Measurements from ENCODE around the gene PLD4. TPM values are rescaled to one million over a fixed set of nuclear protein-coding genes. Genes with fewer than 3 reads are reported as not detected.
A peak's percentile ranks its signal among the peaks of the same experiment; 100 is the strongest.
"Not testable (repeated sequence)": the region's sequence is repeated elsewhere in the genome, so short reads cannot be mapped to it uniquely, and the experiment has no call there.

PLD4 gene, protein sequence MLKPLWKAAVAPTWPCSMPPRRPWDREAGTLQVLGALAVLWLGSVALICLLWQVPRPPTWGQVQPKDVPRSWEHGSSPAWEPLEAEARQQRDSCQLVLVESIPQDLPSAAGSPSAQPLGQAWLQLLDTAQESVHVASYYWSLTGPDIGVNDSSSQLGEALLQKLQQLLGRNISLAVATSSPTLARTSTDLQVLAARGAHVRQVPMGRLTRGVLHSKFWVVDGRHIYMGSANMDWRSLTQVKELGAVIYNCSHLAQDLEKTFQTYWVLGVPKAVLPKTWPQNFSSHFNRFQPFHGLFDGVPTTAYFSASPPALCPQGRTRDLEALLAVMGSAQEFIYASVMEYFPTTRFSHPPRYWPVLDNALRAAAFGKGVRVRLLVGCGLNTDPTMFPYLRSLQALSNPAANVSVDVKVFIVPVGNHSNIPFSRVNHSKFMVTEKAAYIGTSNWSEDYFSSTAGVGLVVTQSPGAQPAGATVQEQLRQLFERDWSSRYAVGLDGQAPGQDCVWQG
- total RNA-seq (2014; rRNA removed; shearing (Covaris generic)): not detected in 2 replicates

- DNase-seq (ENCODE audit: low spot score): no peak
Measured at GRCh38 chr14:104924421-104925213, at the start of gene PLD4. PLD4 (plus strand) TSS chr14:104924879; CDS start chr14:104927141, 2,262 bp downstream.

- DNase-seq (ENCODE audit: low spot score): no peak
Measured at GRCh38 chr14:104875412-104875751, 49.3 kb upstream of the PLD4 start.

GRCh38 chr14:104875811-104876210 is 48.9 kb upstream of the PLD4 start:
- no peak for DNase-seq (ENCODE audit: low spot score)

DNA sequence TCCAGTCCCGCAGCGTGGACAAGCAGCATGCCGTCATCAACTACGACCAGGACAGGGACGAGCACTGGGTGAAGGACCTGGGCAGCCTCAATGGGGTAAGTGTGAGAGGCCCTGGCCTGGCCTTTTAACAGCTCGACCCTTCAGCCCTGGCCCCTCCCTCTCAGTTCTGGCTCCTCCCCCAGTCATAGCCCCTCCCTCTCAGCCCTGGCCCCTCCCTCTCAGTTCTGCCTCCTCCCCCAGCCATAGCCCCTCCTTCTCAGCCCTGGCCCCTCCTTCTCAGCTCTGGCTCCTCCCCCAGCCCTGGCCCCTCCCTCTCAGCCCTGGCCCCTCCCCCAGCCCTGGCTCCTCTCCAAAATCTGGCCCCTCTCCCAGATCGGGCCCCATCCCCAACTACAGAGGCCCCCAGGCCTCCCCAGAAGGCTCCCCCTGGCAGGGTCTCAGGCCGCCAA is 48.4 kb upstream of the PLD4 start:
- peak; percentile 70 for DNase-seq (ENCODE audit: low spot score)

- no peak for DNase-seq (ENCODE audit: low spot score)
Measured at GRCh38 chr14:104877066-104877805, 47.4 kb upstream of the PLD4 start.

DNA sequence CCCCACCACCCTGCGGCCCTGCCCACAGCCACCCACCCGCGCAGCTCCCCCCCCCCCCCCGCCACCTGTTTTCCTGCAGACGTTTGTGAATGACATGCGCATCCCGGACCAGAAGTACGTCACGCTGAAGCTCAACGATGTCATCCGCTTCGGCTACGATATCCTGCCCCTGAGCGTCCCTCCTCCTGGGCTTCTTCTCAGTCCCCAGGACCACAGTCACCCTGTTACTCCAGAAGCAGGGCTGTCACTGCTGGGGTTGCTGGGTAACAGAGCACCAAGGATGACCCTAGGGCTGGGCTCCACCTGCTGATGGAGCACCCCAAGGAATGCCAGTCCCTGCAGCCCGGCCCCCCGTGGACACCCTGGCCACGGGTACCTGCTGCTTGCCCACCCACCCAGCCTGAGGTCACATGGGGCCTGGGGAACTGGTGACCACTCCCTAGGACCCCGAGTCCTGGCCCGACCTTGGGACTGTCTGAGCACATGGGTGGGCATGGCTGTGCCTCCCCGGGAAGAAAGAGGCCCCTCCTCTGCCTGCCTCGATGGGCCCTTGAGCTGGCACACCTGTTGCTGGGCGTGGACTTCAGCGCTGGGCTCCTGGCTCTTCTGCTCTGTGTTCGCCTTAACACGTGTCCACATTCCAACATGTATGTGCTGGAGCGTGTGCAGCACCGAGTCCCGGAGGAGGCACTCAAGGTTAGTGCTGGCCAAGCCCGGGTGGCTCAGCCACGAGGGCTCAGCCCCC is 46.7 kb upstream of the PLD4 start:
- DNase-seq (ENCODE audit: low spot score): no peak

GRCh38 chr14:104878582-104878981 is 46.1 kb upstream of the PLD4 start:
- DNase-seq (ENCODE audit: low spot score): no peak

DNA sequence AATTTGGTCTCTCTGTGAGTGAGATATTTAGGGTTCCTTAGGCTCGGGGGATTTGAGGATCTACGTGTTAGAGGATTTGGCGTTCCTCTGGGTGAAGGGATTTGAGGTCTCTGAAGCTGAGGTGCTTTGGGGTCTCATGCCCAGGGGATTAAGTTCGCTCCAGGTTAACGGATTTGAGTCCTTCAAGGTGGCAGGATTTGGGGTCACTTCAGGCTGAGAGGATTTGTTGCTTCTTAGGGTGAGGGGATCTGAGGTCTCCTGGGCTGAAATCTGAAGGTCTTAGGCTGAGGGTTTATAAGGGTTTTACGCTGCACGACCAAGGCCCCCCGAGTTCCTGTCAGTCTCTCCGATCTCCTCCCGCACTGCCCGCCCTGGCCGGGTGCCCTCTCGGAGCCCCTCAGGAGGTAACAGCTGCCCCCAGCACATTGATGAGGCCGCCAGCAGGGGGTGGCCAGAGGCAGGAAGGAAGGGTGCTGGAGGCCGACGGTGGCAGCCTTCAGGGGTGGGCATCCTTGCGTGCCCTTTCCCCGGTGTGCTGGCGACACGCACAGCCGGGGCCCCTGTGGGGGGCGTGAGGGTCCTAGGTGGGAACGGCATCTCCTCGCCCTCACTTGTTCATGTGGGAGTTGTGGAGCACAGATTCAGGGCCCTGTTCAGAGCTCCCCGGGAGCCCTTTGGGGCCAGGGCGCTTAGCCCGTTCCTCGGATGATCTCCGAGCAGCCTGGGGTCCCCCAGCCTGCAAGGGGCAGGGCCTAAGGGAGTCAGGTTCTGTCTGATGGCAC is 45.3 kb upstream of the PLD4 start:
- no peak for DNase-seq (ENCODE audit: low spot score)

- DNase-seq (ENCODE audit: low spot score): no peak
Measured at GRCh38 chr14:104879983-104880565, 44.6 kb upstream of the PLD4 start.

DNA sequence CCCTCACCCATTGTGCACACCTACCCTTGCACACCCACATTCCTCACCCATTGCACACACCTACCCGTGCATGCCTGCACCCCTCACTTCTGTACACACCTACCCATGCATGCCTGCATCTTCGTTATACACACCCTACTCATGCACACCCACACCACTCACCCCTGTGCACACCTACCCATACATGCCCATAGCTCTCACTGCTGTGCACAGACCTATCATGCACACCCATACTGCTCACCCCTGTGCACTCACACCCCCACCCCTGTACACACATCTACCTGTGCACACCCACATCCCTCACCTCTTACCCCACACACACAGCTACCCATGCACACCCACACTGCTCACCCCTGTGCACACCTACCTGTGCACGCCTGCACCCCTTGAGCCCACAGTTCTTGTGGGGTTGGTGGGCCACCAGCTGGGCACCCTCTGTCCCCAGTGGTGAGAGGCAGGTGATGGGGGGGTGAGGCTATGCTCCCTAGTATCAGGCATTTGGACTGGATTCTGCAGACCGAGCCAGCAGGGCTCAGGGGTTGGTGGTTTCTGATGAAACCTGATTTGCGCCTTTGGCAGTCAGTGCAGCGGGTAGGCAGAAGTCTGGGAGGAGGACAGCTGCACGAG is 44.0 kb upstream of the PLD4 start:
- no peak for DNase-seq (ENCODE audit: low spot score)

DNA sequence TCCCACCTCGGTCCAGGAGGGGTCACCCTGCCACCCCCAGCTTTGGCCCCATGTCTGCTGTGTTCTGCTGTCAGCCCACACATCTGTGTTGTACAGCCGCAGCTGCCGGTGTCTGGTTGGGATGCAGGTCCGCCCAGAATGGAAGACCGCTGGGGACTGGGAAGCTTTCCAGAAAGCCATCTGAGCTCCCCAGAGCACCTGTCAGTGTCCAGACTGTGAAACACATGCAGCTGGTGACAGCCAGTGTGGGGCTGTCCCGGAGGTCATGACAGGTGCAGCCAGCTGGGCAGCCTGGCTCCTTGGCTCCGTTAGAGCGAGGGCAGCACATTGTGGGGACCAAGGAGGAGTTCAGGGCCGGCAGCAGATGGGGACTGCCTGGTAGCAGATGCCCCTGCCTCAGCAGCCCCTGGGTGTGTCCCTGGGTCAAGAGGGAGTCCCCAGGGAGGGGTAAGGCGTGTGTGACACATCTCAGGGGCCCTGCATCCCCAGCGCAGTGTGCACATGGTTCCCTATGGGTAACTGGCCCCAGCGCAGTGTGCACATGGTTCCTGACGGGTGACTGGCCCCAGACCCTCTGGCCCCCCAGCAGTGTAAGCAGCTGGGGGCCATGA is 43.2 kb upstream of the PLD4 start:
- no peak for DNase-seq (ENCODE audit: low spot score)

DNA sequence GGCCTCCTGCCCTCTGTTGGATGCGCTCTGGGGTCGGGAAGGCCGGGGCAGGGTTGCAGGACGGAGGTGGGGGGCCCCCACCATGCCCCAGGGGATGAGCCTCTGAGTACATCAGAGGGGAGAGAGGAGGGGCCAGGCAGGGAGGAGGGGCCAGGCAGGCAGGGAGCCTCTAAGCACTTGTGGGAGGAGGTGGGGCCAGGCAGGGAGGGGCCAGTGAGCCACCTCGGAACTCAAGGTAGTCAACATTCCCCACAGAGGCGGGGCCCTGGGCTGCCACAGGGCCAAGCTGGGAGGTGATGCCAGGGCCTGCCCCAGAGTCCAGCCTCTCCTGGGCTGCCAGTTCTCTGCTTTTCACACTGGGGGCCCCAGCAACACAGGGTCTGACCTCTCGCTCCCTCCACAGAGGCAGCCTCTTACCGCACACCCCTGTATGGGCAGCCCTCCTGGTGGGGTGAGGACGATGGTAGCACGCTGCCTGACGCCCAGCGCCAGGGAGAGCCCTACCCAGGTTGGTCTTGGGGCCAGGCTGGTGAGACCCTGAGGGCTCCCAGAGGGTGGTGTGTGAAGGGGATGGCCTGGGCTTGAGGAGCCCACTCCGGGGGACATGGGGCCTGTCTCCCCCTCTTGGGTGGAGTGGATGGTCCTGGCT is 42.2 kb upstream of the PLD4 start:
- peak; percentile 82 for DNase-seq (ENCODE audit: low spot score)

DNA sequence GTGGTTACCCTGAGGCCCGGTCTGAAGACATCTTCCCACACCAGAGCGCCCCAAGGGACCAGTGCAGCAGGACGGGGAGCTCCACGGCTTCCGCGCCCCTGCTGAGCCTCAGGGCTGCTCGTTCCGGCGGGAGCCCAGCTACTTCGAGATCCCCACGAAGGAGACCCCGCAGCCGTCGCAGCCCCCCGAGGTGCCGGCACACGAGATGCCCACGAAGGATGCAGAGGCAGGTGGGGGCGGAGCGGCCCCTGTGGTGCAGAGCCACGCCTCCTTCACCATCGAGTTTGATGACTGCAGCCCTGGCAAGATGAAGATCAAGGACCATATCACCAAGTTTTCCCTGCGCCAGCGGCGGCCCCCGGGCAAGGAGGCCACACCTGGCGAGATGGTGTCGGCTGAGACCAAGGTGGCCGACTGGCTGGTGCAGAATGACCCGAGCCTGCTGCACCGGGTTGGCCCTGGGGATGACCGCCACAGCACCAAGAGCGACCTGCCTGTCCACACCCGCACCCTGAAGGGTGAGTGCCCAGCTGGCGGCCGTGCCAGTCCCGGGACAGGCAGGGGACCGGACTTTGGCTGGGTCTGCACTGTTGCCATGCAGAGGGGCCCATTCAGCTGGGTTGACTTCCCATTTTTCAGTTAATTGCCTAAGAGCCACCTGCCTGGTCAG is 41.6 kb upstream of the PLD4 start:
- no peak for DNase-seq (ENCODE audit: low spot score)

GRCh38 chr14:104883681-104884361 is 40.9 kb upstream of the PLD4 start:
- no peak for DNase-seq (ENCODE audit: low spot score)

GRCh38 chr14:104884381-104884780 is 40.3 kb upstream of the PLD4 start:
- DNase-seq (ENCODE audit: low spot score): not testable (repeated sequence)

GRCh38 chr14:104885031-104885972 is 39.4 kb upstream of the PLD4 start:
- no peak for DNase-seq (ENCODE audit: low spot score)
